AG09319 (cell line): Measurements from ENCODE around the gene CD44.

Source experiments
- DNase-seq: peaks from one replicate; pipeline ENCODE4 v3.0.0-alpha.2; 2010; ENCODE audit warnings: low read depth; ENCODE audit errors: extremely low read depth
- CTCF ChIP-seq: IDR thresholded peaks from 2 replicates; pipeline ENCODE4 v1.5.1; 2011; ENCODE audit warnings: low read depth, mild to moderate bottlenecking, inconsistent platforms, low read length, moderate library complexity

Gene CD44

GRCh38 chr11:35099278-35100012, 39.5 kb upstream of the CD44 start:
- no peak for TF ChIP-seq CTCF
- no peak for DNase-seq

GRCh38 chr11:35100013-35100383, 39.0 kb upstream of the CD44 start:
- DNase-seq: peak; percentile 86
- TF ChIP-seq CTCF: no peak

GRCh38 chr11:35101223-35101622, 37.7 kb upstream of the CD44 start:
- TF ChIP-seq CTCF: no peak
- DNase-seq: no peak

- TF ChIP-seq CTCF: no peak
These were observed 36.7 kb upstream of the CD44 start for GRCh38 chr11:35102267-35102666.

GRCh38 chr11:35103366-35104208, 35.4 kb upstream of the CD44 start:
- DNase-seq: no peak
- no peak for TF ChIP-seq CTCF

More at GRCh38 chr11:35102267-35102666, 36.7 kb upstream of the CD44 start:
- no peak for DNase-seq

- TF ChIP-seq CTCF: no peak
- DNase-seq: no peak
These were observed 34.3 kb upstream of the CD44 start for GRCh38 chr11:35104655-35105054.
